IMR-90 (cell line): ENCODE measurements around the gene DNMT1. TPM values are rescaled to one million over a fixed set of nuclear protein-coding genes. Genes with fewer than 3 reads are reported as not detected.

ENCODE experiments used
- ATAC-seq: fragments of 200-7000 bp; cut with Tn5 transposase; 2 replicates; pipeline ENCODE4 v1.9.1; 2020; ENCODE audit warnings: low read depth, mild to moderate bottlenecking, moderate library complexity
- BruUV-seq: library from RNA; stranded (reverse); fragments of 400-500 nt; replicated peaks from 2 replicates; lab custom pipeline; 2021; lab: Mats Ljungman, UMichigan
- CTCF ChIA-PET: fragments of 300-600 bp; formaldehyde crosslinking; extraction: SDS; loops from one replicate; lab custom pipeline; 2021; ENCODE audit warnings: antibody characterized with exemption; lab: Yijun Ruan, JAX
- POLR2A ChIA-PET: fragments of 300-600 bp; sonication (Branson Sonifier 250); formaldehyde crosslinking; loops from one replicate; lab custom pipeline; 2022; ENCODE audit warnings: antibody characterized with exemption; ENCODE audit not compliant: unreplicated experiment; lab: Charles Lee
- DNase-seq: peaks from one replicate; pipeline ENCODE4 v3.0.0; 2013
- H2AFZ ChIP-seq: replicated peaks from 2 replicates; pipeline ENCODE3; 2013; ENCODE audit warnings: low read length, mild to moderate bottlenecking; ENCODE audit not compliant: poor library complexity
- H2AK5ac ChIP-seq: 2 replicates; pipeline ENCODE4 v1.6.1; 2013; ENCODE audit warnings: low read depth, low read length, inconsistent platforms
- H2AK9ac ChIP-seq: replicated peaks from 2 replicates; pipeline ENCODE3; 2013; ENCODE audit warnings: mild to moderate bottlenecking, low read depth, low read length, moderate library complexity; ENCODE audit not compliant: poor library complexity
- H2BK120ac ChIP-seq: 2 replicates; pipeline ENCODE4 v1.6.1; 2013; ENCODE audit warnings: low read depth, low read length, inconsistent platforms
- H2BK15ac ChIP-seq: 3 replicates; pipeline ENCODE4 v1.6.1; 2013; ENCODE audit warnings: low read depth, low read length, inconsistent platforms
- H2BK20ac ChIP-seq: 2 replicates; pipeline ENCODE4 v1.6.1; 2013; ENCODE audit warnings: low read depth, mild to moderate bottlenecking, inconsistent platforms, low read length, moderate library complexity
- H2BK5ac ChIP-seq: 2 replicates; pipeline ENCODE4 v1.6.1; 2013; ENCODE audit warnings: mild to moderate bottlenecking, low read depth, low read length, inconsistent platforms; ENCODE audit not compliant: poor library complexity, severe bottlenecking
- H3K14ac ChIP-seq: replicated peaks from 2 replicates; pipeline ENCODE4 v1.6.1; 2013; ENCODE audit warnings: low read depth, low read length, inconsistent platforms
- H3K18ac ChIP-seq: 2 replicates; pipeline ENCODE4 v1.6.1; 2013; ENCODE audit warnings: low read depth, low read length, control low read depth
- H3K23ac ChIP-seq: 2 replicates; pipeline ENCODE4 v1.6.1; 2013; ENCODE audit warnings: low read depth, low read length, inconsistent platforms
- H3K27ac ChIP-seq: 2 replicates; pipeline ENCODE4 v1.5.1; 2013; ENCODE audit warnings: mild to moderate bottlenecking, control low read depth, low read length; ENCODE audit not compliant: insufficient read depth
- H3K27me3 ChIP-seq: 2 replicates; pipeline ENCODE4 v1.6.1; 2013; ENCODE audit warnings: low read length; ENCODE audit not compliant: control insufficient read depth, insufficient read depth
- H3K36me3 ChIP-seq: 2 replicates; pipeline ENCODE4 v1.6.1; 2013; ENCODE audit warnings: low read length, mixed read lengths; ENCODE audit not compliant: control insufficient read depth, insufficient read depth
- H3K4ac ChIP-seq: 2 replicates; pipeline ENCODE4 v1.6.1; 2013; ENCODE audit warnings: low read depth, low read length, inconsistent platforms
- H3K4me1 ChIP-seq: 2 replicates; pipeline ENCODE4 v1.6.1; 2013; ENCODE audit warnings: low read length, mixed read lengths; ENCODE audit not compliant: control insufficient read depth, insufficient read depth
- H3K4me2 ChIP-seq: 2 replicates; pipeline ENCODE4 v1.6.1; 2013; ENCODE audit warnings: low read depth, mild to moderate bottlenecking, control low read depth, low read length, moderate library complexity
- H3K4me3 ChIP-seq: 2 replicates; pipeline ENCODE4 v1.5.1; 2013; ENCODE audit warnings: low read depth, mild to moderate bottlenecking, control low read depth, low read length, moderate library complexity; ENCODE audit not compliant: insufficient read depth
- H3K56ac ChIP-seq: 2 replicates; pipeline ENCODE4 v1.6.1; 2013; ENCODE audit warnings: low read length, inconsistent platforms; ENCODE audit not compliant: insufficient read depth; ENCODE audit errors: extremely low read depth
- H3K79me1 ChIP-seq, 2 experiments: 2 replicates each; pipeline ENCODE4 v1.6.1; 2013; ENCODE audit warnings: low read length in 2 of 2, inconsistent platforms in 1 of 2, low read depth in 1 of 2
- H3K9ac ChIP-seq: 2 replicates; pipeline ENCODE4 v1.6.1; 2013; ENCODE audit warnings: low read depth, low read length, control low read depth
- H3K9me1 ChIP-seq: 2 replicates; pipeline ENCODE4 v1.6.1; 2013; ENCODE audit warnings: low read length, inconsistent platforms; ENCODE audit not compliant: insufficient read depth
- H3K9me3 ChIP-seq: 2 replicates; pipeline ENCODE4 v1.6.1; 2013; ENCODE audit warnings: low read length; ENCODE audit not compliant: control insufficient read depth, insufficient read depth
- H4K20me1 ChIP-seq: 2 replicates; pipeline ENCODE4 v1.6.1; 2013; ENCODE audit warnings: low read length, inconsistent platforms; ENCODE audit not compliant: insufficient read depth
- H4K5ac ChIP-seq: 2 replicates; pipeline ENCODE4 v1.6.1; 2013; ENCODE audit warnings: mild to moderate bottlenecking, low read depth, low read length, control low read depth
- H4K8ac ChIP-seq, 2 experiments: 2 replicates each; pipeline ENCODE4 v1.6.1; 2013; ENCODE audit warnings: low read depth in 2 of 2, low read length in 2 of 2, control low read depth in 1 of 2, inconsistent platforms in 1 of 2
- H4K91ac ChIP-seq: 2 replicates; pipeline ENCODE4 v1.6.1; 2013; ENCODE audit warnings: low read depth, low read length, inconsistent platforms; ENCODE audit not compliant: insufficient read depth
- BHLHE40 ChIP-seq: fragments of 150-350 bp; IDR thresholded peaks from 2 replicates; pipeline ENCODE4 v1.6.1; 2016; ENCODE audit warnings: mild to moderate bottlenecking, low read depth, low read length
- WGBS, 2 experiments: methylation state at CpG; one replicate each; pipeline versions ENCODE4 v1.1.5 to v1.1.7; 2013; ENCODE audit warnings: missing lambda C conversion rate in 2 of 2; ENCODE audit not compliant: insufficient read length in 1 of 2; ENCODE audit errors: extremely low coverage in 2 of 2; 5-methylcytosine and 5-hydroxymethylcytosine counted together
- dilution Hi-C: fragments of 300-500 bp; cut with HindIII; formaldehyde crosslinking; loops from one replicate; pipeline ENCODE4 v1.14.3; 2018; ENCODE audit warnings: low sequenced_read_pairs; ENCODE audit not compliant: unreplicated experiment
- in situ Hi-C: fragments of 300-500 bp; cut with MboI; formaldehyde crosslinking; loops from 3 replicates; pipeline ENCODE4 v1.14.3; 2019; ENCODE audit warnings: low sequenced_read_pairs, inconsistent platforms, mixed read lengths
- intact Hi-C: fragments of 100-400 bp; cut with micrococcal nuclease; formaldehyde crosslinking; loops from 2 replicates; pipeline ENCODE4 v1.10.0; 2022
- polyA plus RNA-seq, 3 experiments: library from polyadenylated mRNA; depleted of rRNA; stranded (reverse); fragments of >200 nt; gene quantifications; 2 replicates each; pipeline ENCODE4 v1.2.3, GENCODE V29; 2012; ENCODE audit warnings: low replicate concordance in 1 of 3
- total RNA-seq: library from RNA; depleted of rRNA; stranded (reverse); fragments of >200 nt; gene quantifications from 2 replicates; pipeline ENCODE4 v1.2.3, GENCODE V29; 2012

DNMT1 gene
- total and polyA plus RNA-seq, 2 of the 4 experiments (the other 2 are of a cell fraction): 26.2 to 83.6 TPM

- Histone ChIP-seq H3K27ac (no peak overlapping the region), H4K20me1 (0 out of 2 replicates have a peak, but pooled peaks cover 5% of the 10 kb centered on the region), H3K23ac (no peak overlapping the region), H3K9me3 (no peaks in the 10 kb centered on the region), H3K9ac (no peak overlapping the region), H2BK20ac (no peak overlapping the region), H2AFZ (peak overlapping the region; percentile 61), H3K79me1 (peaks cover 16 to 30% of the 10 kb centered on the region in 2 experiments), H3K4me1 (peaks cover 4% of the 10 kb centered on the region), H3K9me1 (no peaks in the 10 kb centered on the region), H3K56ac (no peak overlapping the region), H3K14ac (no peak overlapping the region), H2AK5ac (no peak overlapping the region), H3K4ac (no peak overlapping the region), H2AK9ac (no peak overlapping the region), H4K5ac (no peak overlapping the region), H2BK120ac (no peak overlapping the region), H3K4me3 (no peak overlapping the region), H2BK15ac (no peak overlapping the region), H3K4me2 (no peak overlapping the region), H3K27me3 (no peaks in the 10 kb centered on the region), H3K18ac (no peak overlapping the region), H2BK5ac (no peak overlapping the region), H3K36me3 (peaks cover 18% of the 10 kb centered on the region), H4K8ac (peak overlapping the region in 1 of 2 experiments; percentile 37; a peak in 2 of 4 replicates), H4K91ac (no peak overlapping the region)
- in situ Hi-C loops: no loop called here
- ChIA-PET POLR2A (no interaction called here), CTCF (interaction anchor here (0.7 to 0.8 kb wide), 2 partner anchors 115 to 311 kb away, joined by 3 to 4 read pairs; no protein-coding TSS in a partner anchor)
- DNase-seq (no peak), ATAC-seq (no peak)
- BruUV-seq: no TSS peak
- intact Hi-C loops: loop anchor here (5.0 kb wide), 1 partner anchor 147 kb away; the partner anchor contains the start of gene MRPL4
- TF ChIP-seq BHLHE40: no peak
- 68% methylated on average over 7 of the region's 15 CpGs; no CpG with 5 or more reads in 1 of the 2 experiments for whole genome bisulfite sequencing, 2 experiments
- dilution Hi-C loops: no loop called here
Observed at GRCh38 chr19:10104665-10105508, 89.9 kb downstream of the DNMT1 start.
